Measurements from ENCODE around the gene ARMC10.
"Not testable (repeated sequence)": the region's sequence is repeated elsewhere in the genome, so short reads cannot be mapped to it uniquely, and the experiment has no call there.

The ARMC10 gene

DNA sequence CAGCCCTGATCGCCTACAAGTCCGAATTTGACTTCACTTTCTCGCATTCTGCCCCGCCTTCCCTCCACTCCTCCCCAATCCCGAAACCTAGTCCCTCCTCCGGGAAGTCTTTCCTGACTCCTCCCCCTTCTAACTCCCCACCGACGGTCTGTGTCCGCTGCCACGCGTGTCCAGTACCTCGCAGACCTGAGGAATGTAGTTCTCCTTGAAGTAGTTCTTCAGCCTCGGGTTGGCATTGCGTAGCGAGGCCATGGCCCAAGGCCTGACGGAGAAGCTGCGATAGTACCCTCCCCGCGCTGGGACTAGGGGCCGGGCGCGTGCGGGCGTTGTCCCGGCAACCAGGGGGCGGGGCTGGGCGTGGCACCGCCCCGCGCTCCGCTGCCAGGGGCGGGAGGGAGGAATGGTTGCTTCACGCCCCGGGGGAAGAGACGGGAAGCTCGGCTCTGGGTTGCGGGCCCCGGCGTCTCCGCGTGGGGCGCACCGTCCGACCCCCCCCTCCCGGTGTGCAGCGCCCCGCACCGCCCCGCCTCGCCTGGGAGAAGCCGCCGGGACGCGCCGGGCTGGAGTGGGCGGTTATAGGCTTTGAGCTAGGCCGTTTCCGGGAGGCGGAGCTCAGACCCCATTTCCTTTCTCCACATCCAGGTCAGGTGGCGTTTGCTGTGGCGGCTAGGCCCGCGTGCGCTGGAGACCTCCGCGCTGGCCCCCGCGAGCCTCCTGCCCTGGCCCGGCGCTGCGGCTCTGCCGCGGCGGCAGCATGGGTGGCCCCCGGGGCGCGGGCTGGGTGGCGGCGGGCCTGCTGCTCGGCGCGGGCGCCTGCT, at the start of gene ARMC10, which contains the start of gene FBXL13:
TSS of gene ARMC10 (plus strand) at position 622 of the 818 bp plus-strand sequence. CDS start at position 755, 133 bp downstream.
TSS of gene FBXL13 (minus strand) at position 278 of the 818 bp plus-strand sequence.
- peak; percentile 89 for DNase-seq

DNA sequence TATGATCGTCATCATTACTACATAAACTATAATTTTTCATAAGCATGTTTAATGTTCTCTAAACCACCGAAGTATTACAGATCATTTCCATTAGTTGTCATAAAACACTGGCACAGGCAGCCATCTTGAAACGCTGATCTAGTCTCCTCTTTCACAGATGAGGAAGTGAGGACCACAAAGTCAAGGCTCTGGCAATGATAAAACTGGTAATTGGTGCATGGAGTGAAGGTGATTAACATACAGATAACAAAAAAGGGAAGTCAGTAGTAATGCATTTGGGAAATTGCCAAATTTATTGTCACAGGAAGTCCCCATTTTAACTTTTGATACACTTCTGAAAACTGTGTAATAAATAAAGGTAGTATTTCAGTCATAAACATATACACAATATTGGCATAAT, 49.6 kb upstream of the ARMC10 start:
- DNase-seq = peak; percentile 85

DNA sequence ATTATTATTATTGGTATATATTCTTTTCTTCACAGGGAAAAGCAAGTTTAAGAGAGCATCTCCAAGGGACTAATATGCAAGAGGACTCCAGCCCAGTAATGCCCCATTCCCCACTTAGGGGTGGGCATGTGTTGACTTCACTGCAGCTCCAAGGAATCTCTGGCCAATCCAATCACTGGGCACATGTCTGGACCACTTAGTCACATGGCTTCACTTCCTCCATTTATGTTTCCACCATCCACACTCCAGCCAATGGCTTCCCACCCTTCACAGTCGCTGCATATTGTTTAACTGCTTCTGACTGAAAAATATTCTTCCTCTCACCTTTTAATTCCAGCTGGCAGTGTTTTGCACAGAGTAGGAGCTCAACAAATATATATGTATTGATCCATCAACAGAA, 43.9 kb upstream of the ARMC10 start:
- DNase-seq = no peak

DNA sequence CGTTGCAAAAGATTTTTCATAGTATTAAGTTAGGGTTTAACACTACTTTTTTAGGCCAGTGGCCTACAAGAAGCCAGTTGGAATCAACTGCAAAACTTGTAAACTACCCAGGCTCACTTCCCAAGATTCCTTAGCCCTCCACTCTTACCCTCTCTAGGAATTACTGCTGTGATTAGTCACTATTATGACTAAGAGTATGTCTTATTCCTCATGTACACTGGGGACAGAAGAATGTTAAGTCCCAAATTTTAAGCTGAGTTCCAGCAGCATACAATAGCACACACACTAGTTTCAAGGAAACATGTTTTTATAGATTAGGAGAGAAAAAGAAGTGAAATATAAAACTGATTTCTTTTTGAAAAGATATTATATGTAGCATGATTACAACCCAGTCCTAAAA, 43.2 kb upstream of the ARMC10 start:
- DNase-seq = no peak

DNA sequence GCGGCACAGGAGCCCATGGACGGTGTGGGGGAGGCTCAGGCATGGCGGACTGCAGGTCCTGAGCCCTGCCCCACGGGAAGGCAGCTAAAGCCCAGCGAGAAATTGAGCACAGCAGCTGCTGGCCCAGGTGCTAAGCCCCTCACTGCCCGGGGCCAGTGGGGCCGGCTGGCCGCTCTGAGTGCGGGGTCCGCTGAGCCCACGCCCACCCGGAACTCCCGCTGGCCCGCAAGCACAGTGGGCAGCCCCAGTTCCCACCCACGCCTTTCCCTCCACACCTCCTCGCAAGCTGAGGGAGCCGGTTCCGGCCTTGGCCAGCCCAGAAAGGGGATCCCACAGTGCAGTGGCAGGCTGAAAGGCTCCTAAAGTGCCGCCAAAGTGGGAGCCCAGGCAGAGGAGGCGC, 40.6 kb upstream of the ARMC10 start:
- not testable (repeated sequence) for DNase-seq

DNA sequence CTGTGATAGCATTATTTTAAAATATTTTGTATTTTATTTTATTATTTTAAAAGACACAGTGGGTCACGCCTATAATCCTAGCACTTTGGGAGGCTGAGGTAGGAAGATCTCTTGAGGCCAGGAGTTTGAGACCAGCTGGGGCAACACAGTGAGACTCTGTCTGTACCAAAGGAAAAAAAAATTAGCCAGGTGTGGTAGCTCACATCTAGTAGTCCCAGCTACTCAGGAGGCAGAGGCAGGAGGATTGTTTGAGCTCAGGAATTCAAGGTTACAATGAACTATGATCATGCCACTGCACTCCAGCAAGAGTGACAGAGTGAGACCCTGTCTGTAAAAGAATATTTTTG, 37.5 kb upstream of the ARMC10 start:
- DNase-seq = no peak

DNA sequence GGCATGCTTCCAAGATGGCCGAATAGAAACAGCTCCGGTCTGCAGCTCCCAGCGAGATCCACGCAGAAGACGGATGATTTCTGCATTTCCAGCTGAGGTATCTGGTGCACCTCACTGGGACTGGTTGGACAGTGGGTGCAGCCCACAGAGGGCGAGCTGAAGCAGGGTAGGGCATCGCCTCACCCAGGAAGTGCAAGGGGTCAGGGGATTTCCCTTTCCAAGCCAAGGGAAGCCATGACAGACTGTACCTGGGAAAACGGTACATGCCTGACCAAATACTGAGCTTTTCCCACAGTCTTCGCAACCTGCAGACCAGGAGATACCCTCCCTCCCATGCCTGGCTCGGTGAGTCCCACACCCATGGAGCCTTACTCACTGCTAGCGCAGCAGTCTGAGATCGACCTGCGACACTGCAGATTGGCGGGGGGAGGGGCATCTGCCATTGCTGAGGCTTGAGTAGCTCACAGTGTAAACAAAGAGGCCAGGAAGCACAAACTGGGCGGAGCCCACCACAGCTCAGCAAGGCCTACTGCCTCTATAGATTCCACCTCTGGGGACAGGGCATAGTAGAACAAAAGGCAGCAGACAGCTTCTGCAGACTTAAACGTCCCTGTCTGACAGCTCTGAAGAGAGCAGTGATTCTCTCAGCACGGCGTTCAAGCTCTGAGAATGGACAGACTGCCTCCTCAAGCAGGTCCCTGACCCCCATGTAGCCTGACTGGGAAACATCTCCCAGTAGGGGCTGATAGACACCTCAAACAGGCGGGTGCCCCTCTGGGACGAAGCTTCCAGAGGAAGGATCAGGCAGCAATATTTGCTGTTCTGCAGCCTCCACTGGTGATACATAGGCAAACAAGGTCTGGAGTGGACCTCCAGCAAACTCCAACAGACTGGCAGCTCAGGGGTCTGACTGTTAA, 36.9 kb upstream of the ARMC10 start:
- not testable (repeated sequence) for DNase-seq

DNA sequence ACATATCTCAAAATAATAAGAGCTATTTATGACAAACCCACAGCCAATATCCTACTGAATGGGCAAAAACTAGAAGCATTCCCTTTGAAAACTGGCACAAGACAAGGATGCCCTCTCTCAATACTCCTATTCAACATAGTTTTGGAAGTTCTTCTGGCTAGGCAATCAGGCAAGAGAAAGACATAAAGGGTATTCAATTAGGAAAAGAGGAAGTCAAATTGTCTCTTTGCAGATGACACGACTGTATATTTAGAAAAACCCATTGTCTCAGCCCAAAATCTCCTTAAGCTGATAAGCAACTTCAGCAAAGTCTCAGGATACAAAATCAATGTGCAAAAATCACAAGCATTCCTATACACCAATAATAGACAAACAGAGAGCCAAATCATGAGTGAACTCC, 33.1 kb upstream of the ARMC10 start:
- not testable (repeated sequence) for DNase-seq

DNA sequence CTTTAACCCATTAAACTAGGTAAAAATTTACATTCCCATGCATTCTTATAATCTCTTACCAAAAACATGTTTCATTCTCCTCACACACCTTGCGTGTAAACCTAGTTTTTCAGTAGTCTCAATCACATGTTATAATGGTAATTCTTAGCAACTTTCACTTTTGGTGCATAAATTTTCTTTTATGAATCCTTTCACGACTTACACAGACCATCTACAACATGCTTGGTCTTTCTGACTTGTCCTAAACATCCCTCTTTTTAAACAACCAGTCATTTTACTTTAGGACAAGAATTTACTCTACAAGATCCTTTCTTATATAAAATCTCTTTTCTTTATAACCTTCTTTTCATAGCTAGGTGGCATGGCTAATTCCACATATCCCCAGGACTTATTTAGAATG, 26.1 kb upstream of the ARMC10 start:
- no peak for DNase-seq

DNA sequence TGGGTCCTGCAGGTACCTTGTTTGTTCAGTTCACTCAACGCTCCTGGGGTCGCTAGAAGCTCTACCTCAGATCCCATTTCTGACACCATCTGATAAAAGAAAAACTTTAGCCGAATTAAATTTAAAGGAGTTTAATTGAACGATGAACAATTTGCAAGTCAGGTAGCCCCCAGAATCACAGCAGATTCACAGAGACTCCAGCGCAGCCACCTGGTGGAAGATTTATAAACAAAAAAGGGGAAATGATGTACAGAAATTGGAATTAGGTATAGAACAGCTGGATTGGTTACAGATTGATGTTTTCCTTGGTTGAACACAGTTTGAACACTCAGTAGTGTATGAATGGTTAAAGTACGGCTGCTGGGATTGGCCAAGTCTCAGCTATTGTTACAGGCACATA, 23.4 kb upstream of the ARMC10 start:
- no peak for DNase-seq

DNA sequence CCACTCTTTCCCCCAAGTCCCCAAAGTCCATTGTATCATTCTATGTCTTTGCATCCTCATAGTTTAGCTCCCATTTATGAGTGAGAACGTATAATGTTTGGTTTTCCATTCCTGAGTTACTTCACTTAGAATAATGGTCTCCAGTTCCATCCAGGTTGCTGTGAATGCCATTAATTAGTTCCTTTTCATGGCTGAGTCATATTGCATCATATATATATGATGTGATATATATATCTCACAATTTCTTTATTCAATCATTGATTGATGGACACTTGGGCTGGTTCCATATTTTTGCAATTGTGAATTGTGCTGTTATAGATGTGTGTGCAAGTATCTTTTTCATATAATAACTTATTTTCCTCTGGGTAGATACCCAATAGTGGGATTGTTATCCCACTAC, 18.9 kb upstream of the ARMC10 start:
- DNase-seq = not testable (repeated sequence)

DNA sequence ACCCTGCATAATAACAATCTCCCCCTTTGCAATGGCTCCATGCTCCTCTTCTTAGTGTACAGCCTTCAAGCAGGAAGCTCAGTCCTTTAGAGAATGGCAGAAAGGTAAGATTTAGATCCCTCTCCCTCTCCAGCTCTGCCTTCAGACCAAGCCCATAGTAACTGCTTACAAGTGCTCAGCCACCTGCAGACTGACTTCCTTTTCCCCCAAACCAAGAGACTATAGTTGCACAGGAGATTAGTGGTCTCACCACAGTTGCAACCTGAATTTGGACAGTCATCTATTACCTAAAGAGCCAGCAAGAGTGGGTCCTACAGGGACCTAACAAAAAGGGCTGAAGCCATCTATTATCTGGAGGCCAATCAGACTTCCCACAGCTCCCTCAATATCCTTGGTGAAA, 16.8 kb upstream of the ARMC10 start:
- DNase-seq = peak; percentile 43

DNA sequence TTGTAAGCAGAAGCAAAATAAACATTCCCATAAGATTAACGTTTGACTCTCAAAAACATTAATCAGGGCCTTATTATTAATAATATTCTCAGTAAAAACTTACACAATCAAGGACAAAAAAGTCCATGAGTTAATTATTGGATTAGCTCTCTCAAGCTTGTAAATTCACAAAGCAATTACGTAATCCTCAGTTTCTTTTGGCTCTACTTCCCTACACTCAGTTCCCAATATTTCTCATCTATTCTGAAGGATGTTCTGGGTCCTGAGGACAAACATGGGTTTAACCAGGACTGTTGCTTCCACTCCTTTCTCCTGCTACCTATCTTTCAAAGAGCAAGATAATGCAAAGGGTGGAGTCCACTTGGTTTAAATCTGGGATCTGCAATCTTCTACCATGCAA, 15.5 kb upstream of the ARMC10 start:
- DNase-seq = no peak

DNA sequence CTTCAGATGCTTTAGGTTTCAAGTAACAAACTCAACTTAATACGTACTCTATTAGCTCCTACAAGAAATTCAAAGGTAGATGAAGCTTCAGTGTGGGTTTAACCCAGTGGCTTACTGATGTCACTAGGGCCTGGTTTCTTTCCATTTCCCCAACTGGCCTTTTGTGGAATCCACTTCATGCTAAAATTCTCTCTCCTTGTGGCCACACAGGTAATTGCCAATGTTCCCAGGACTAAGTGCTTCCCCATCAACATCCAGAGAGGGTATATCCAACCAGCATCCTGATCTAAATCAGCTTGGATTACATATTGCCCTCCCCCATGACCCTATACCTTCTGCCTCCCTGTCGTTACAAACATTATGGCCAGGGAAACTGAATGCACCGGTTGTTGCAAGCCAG, 11.0 kb upstream of the ARMC10 start:
- DNase-seq = no peak

DNA sequence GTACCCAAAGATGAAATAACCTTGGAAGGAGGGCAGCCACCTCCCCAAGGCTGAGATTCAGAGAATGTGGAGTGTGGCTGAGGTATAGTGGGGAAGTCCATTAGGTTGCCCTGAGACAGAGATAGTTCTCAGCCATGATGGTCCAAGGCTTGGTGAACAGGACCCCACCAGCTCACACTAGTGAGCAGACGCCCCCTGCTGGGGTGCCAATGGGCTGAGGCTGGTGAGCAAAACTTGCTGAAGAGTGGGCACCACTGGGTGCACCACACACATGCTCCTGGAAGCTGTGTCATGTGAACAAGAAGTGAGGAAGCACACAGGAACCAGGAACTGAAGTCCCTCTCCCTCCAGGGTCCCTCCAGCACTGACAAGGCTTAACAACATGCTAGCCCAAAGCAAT, 9.3 kb upstream of the ARMC10 start:
- peak; percentile 47 for DNase-seq

DNA sequence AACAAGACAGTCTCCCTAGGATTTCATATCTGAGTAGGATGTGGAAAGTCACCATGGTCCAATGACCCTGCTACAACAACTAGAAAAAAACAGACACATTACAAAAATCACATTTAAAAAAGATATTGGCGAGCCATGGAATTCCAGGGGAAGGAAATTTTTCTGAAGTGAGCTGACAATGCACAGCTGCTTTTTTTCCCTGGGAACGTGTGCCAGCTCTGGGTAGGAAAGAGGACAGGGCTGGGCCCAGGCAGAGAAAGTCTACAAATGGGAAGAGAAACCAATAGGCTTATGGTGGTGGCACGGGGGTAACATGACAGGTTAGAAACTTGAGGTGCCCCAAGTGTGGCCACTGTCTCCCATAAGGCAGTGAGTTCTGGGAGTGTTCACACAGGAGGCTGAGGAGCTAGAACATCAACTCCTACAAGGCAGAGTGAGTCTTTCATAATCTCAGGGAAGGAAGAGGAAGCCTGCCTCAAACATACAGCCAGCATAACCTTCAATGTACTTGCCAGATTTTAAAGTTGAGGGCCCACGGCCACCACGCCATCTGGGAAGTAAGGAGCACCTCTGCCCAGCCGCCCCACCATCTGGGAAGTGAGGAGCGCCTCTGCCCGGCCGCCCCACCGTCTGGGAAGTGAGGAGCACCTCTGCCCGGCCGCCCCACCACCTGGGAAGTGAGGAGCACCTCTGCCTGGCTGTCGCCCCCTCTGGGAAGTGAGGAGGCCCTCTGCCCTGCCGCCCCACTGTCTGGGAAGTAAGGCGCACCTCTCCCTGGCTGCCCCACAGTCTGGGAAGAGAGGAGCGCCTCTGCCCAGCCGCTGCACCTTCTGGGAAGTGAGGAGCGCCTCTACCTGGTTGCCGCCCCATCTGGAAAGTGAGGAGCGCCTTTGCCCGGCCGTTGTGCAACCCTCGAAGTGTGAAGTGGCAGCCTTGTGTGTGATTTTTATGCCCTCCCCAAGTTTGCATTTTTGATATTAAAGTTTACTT, 6.2 kb upstream of the ARMC10 start:
- DNase-seq = no peak

DNA sequence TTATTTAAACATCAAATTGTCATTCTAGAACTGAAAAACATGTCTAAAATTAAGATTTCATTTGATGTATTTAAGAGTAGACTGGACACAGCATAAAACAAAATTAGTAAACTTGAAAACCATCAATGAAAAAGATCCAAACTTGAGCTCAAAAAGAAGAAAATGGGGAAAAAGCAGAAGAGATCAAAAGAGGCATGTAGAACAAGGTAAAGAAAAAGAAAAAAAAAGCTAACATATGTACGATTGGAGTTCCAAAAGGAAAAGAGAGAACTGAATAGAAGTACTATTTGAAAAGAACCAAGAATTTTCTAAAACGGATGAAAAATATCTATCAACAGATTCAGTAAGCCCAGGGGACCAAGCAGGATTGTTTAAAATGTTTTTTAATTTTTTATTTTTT, 3.9 kb upstream of the ARMC10 start:
- no peak for DNase-seq

DNA sequence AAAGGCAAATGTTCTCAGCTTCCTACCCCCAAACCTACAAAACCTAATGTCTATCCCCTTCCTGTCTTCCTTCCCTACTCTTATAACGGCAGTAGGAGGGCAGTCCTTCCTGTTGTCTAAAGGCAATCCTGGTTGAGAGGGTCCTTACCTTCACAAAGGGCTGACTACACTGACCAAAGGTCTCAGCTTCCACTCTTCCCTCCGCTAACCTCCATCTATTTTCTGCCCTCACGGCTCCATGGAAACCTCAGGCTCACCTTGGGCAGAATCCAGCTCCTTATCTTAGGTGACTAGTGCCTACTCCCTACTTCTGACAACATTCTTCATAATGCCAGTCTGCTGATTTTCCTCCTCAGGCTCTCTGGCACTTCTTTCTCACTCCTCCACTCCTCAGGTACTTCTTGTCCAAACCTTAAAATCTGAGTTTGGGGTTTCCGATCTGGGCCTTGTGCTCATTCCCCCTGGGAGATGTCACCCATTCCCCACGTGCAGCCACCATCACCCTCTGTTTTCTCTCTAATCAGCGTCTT, 886 bp upstream of the ARMC10 start:
- no peak for DNase-seq

DNA sequence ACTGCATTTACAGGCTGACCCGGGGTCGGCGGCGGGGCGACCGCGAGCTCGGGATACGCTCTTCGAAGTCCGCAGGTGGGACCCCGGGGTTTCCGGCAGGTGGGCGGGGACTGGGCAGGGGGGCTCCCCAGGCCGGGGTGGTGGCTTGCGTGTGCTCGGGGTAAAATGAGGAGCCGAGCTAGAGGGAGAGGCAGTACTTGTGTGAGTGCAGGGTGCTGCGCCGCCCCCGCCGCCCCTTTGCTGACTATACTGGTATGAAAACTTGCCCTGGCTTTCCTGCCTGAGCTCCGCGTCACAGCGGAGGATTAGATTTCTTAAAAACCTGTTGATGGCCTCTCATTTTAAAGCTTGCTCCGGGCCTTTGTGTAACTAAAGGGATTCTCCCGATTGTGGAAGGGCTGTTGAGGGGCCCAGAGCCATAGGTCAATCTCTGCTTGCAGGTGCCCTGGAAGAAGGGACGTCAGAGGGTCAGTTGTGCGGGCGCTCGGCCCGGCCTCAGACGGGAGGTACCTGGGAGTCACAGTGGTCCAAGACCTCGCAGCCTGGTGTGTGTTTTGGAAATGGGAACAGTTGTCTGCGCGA, 488 bp downstream of the ARMC10 start:
- DNase-seq = no peak

DNA sequence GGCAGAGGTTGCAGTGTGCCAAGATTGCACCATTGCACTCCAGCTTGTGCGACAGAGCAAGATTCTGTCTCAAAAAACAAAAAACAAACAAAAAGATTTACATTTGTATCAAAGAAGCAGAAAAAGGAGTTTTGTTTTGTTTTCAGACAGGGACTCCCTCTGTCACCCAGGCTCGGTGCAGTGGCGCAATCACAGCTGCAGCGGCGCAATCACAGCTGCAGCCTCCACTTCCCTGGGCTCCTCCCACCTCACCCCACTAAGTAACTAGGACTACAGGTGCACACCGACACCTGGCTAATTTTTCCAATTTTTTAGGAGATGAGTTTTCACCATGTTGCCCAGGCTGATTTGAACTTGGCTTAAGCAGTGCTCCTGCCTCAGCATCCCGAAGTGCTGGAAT, 1.8 kb downstream of the ARMC10 start:
- no peak for DNase-seq

DNA sequence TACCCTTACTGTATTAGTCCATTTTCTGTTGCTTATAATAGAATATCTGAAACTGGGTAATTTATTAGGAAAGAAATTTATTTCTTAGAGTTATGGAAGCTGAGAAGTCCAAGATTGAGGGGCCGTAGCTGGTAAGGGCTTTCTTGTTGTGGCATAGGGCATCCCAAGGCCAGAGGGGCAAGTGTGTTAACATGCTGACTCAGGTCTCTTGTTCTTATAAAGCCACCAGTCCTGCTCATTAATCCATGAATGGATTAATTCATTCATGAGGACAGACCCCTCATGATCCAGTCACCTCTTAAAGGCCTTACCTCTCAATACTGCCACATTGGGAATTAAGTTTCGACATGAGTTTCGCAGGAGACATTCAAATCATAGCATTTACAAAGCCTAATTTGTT, 2.4 kb downstream of the ARMC10 start:
- DNase-seq = no peak

DNA sequence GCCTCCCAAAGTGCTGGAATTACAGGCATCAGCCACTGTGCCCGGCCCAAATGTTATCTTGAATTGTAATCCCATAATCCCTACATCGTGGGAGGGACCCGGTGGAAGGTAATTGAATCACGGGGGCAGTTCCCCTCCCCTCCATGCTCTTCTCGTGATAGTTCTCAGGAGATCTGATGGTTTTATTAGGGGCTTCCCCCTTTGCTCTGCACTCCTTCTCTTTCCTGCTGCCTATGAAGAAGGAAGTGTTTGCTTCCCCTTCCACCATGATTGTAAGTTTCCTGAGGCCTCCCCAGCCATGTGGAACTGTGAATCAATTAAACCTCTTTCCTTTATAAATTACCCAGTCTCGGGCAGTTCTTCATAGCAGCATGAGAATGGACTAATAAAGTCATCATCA, 3.3 kb downstream of the ARMC10 start:
- DNase-seq = not testable (repeated sequence)
